DMS79 treated with DMSO at 0.1 percent for 48 hours (cell line): ENCODE data around the gene OR8H3.
"Not testable (repeated sequence)": the region's sequence is repeated elsewhere in the genome, so short reads cannot be mapped to it uniquely, and the experiment has no call there.

ENCODE experiments used
- DNase-seq: peaks from one replicate; lab custom pipeline; 2025; lab: John Stamatoyannopoulos, UW

The OR8H3 gene, protein sequence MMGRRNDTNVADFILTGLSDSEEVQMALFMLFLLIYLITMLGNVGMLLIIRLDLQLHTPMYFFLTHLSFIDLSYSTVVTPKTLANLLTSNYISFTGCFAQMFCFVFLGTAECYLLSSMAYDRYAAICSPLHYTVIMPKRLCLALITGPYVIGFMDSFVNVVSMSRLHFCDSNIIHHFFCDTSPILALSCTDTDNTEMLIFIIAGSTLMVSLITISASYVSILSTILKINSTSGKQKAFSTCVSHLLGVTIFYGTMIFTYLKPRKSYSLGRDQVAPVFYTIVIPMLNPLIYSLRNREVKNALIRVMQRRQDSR

DNA sequence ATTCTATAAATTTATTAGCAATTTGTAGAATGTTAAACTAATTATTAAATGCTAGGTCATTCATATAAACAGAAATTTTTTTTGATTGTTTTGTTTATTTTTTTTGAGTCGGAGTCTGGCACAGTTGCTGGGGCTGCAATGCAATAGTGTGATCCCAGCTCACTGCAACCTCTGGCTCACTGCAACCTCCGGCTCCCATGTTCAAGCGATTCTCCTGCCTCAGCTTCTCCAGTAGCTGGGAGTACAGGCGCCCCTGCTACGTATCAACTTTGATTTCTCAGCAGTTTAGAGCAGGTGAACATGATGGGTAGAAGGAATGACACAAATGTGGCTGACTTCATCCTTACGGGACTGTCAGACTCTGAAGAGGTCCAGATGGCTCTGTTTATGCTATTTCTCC is at the start of gene OR8H3:
Gene OR8H3, plus strand, starts transcription at position 301 of the 400 bp plus-strand sequence. Its CDS starts 0 bp downstream, at position 301.
- DNase-seq = no peak

GRCh38 chr11:56089697-56090096 is 32.5 kb upstream of the OR8H3 start:
- DNase-seq = no peak

DNA sequence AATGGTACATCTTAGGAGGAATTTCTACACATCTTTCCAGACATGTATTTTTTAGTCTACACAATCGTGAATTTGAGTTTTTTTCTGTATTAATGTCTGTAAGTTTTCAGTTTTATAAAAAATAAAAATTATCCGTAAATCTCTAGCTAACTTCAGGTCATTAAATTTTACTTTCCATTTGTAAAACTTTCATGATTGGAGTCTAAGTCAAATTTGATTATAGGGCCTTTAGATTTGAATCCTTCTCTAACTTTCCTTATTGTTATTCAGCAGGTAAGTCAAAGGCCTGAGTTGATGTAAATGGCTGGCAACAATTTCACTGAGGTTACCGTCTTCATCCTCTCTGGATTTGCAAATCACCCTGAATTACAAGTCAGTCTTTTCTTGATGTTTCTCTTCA is 29.2 kb upstream of the OR8H3 start, which contains the start of gene OR8I2:
Gene OR8I2, plus strand, starts transcription at position 301 of the 400 bp plus-strand sequence. Its CDS starts 0 bp downstream, at position 301.
- no peak for DNase-seq

GRCh38 chr11:56103210-56103737 is 18.9 kb upstream of the OR8H3 start, which contains the start of gene OR8H2:
Gene OR8H2, plus strand, starts transcription at chr11:56103687. Its CDS starts 1,356 bp downstream, at chr11:56105043.
- DNase-seq = no peak

GRCh38 chr11:56140151-56140661 is 18.0 kb downstream of the OR8H3 start, which contains the start of gene OR8J3:
Gene OR8J3, minus strand, starts transcription at chr11:56140201. Its CDS starts 2,483 bp downstream, at chr11:56137718.
- no peak for DNase-seq

DNA sequence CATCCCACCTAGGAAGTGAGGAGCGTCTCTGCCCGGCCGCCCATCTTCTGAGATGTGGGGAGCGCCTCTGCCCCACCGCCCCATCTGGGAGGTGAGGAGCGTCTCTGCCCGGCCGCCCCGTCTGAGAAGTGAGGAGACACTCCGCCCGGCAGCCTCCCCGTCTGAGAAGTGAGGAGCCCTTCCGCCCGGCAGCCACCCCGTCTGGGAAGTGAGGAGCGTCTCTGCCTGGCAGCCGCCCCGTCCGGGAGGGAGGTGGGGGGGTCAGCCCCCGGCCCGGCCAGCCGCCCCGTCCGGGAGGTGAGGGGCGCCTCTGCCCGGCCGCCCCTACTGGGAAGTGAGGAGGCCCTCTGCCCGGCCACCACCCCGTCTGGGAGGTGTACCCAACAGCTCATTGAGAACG is 21.5 kb downstream of the OR8H3 start:
- DNase-seq = not testable (repeated sequence)

DNA sequence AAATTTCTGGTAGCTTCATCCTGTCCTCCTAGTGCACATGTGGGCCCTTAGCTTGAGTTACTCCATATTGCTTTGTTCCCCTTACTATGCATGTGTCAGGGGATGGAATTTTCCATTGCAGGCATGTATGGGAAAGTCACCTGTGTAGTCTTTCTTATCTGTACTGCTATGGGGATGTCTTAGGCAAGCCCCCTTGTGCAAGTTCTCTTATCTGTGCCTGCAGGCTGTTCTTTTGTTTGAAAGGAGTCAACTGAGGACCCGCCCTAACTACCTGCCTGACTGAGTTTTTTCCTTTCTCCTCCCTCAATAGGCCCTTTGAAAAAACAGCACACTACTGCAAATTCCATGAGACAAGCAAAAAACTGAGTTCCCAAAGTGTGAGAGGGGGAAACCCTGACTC is 29.2 kb downstream of the OR8H3 start:
- DNase-seq = no peak

DNA sequence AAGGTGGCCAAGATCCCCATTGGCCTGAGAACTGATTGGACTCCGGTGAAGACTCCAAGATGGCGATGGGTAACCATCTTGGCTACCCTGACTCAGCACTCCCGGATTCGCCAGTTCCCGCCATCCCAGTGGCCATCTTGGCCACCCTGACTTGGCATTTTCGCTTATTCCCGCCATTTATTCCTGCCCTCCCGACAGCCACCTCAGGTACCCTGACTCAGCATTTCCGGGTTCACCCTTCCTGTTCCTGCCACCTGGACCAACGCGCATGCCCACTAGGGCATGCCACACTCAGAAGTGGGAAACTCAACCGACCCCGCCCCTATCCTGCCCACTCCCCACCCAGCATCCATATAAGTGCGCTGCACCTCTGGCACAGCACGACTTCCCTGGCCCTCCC is 30.2 kb downstream of the OR8H3 start:
- DNase-seq = no peak

DNA sequence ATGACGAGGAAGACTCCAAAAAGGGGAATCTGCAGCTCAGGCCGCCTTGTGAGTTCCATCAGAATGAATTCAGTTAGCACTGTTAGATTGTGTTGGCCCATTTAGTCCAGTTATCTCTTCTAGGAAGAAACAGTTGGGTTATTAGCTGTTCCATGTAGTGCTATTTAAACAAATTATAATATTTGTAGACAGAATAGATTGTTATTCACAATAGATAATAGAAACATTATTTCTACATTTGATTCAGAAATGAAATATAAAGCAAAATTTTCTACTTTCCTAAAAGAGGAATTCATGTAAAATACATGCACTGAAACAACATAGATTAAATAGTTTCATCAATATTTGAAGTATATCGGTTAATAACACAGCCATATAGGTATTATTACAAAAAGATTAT is 38.0 kb downstream of the OR8H3 start, which contains the start of gene OR8K5:
Gene OR8K5, minus strand, starts transcription at position 101 of the 400 bp plus-strand sequence. Its CDS starts 0 bp downstream, at position 101.
- no peak for DNase-seq

DNA sequence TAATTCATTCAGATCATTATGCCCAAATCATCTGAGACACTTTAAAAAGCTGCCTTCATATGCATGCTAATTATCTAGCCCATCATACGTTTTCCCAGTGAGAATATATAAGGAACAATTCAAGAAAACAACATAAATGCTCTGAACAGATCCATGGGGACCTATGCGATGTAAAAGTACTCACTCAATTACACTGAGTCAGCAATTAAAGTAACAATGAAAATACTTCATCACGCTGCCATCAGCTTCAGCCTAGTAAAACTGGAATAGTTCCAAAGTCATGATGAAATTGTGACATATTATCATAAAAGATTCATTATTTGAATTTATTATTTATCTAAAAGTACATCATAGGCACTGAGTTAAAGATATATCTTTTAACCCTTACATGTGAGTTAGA is 41.6 kb downstream of the OR8H3 start:
- no peak for DNase-seq

- no peak for DNase-seq
Observed at GRCh38 chr11:56172256-56172830, 50.2 kb downstream of the OR8H3 start.
